Panc1 (cell line): ENCODE measurements around the gene FAT1.

Experiments used
- POLR2AphosphoS5 ChIP-seq: IDR thresholded peaks from 2 replicates; pipeline ENCODE4 v1.6.1; 2012; ENCODE audit warnings: mild to moderate bottlenecking, low read depth, low read length, moderate library complexity
- TCF7L2 ChIP-seq: IDR thresholded peaks from 2 replicates; pipeline ENCODE4 v1.6.1; 2011; ENCODE audit warnings: mild to moderate bottlenecking, low read depth, low read length, inconsistent platforms
- TF ChIP-seq, protein P1 (sequence below): fragments of 450-650 bp; IDR thresholded peaks from 2 replicates; pipeline ENCODE4 v1.5.1; 2017; ENCODE audit warnings: mild to moderate bottlenecking
- TF ChIP-seq, protein P2 (sequence below), 2 experiments: IDR thresholded peaks; 2 replicates each; pipeline ENCODE4 v1.6.1; 2011 to 2012; ENCODE audit warnings: low read depth in 2 of 2, control low read depth in 1 of 2, low read length in 1 of 2, mild to moderate bottlenecking in 1 of 2, moderate library complexity in 1 of 2; ENCODE audit not compliant: insufficient read depth in 1 of 2

DNA sequence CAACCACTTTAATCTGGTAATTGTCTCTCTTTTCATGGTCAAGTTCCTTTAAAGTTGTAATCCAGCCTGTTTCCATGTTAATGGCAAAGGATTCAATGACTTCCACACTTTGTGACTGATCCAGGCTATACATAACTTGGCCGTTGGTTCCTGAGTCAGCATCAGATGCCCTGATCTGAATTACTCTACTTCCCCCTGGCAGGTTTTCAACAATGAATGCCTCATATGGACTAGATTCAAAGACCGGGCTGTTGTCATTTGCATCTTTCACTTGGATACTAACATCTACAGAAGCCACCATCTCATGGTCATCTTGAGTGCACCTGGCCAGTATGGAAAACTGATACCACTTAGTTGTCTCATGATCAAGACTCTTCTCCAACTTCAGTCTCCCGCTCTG is 105.7 kb downstream of the FAT1 start:
- TF ChIP-seq, protein P1, sequence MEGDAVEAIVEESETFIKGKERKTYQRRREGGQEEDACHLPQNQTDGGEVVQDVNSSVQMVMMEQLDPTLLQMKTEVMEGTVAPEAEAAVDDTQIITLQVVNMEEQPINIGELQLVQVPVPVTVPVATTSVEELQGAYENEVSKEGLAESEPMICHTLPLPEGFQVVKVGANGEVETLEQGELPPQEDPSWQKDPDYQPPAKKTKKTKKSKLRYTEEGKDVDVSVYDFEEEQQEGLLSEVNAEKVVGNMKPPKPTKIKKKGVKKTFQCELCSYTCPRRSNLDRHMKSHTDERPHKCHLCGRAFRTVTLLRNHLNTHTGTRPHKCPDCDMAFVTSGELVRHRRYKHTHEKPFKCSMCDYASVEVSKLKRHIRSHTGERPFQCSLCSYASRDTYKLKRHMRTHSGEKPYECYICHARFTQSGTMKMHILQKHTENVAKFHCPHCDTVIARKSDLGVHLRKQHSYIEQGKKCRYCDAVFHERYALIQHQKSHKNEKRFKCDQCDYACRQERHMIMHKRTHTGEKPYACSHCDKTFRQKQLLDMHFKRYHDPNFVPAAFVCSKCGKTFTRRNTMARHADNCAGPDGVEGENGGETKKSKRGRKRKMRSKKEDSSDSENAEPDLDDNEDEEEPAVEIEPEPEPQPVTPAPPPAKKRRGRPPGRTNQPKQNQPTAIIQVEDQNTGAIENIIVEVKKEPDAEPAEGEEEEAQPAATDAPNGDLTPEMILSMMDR, result no peak
- TF ChIP-seq, protein P2, sequence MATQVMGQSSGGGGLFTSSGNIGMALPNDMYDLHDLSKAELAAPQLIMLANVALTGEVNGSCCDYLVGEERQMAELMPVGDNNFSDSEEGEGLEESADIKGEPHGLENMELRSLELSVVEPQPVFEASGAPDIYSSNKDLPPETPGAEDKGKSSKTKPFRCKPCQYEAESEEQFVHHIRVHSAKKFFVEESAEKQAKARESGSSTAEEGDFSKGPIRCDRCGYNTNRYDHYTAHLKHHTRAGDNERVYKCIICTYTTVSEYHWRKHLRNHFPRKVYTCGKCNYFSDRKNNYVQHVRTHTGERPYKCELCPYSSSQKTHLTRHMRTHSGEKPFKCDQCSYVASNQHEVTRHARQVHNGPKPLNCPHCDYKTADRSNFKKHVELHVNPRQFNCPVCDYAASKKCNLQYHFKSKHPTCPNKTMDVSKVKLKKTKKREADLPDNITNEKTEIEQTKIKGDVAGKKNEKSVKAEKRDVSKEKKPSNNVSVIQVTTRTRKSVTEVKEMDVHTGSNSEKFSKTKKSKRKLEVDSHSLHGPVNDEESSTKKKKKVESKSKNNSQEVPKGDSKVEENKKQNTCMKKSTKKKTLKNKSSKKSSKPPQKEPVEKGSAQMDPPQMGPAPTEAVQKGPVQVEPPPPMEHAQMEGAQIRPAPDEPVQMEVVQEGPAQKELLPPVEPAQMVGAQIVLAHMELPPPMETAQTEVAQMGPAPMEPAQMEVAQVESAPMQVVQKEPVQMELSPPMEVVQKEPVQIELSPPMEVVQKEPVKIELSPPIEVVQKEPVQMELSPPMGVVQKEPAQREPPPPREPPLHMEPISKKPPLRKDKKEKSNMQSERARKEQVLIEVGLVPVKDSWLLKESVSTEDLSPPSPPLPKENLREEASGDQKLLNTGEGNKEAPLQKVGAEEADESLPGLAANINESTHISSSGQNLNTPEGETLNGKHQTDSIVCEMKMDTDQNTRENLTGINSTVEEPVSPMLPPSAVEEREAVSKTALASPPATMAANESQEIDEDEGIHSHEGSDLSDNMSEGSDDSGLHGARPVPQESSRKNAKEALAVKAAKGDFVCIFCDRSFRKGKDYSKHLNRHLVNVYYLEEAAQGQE (IDR thresholded peaks at IDR 0.05; ENCODE audit: insufficient read depth in 1 of 2, low read depth in 2 of 2, low read length in 1 of 2), result no peak
- TF ChIP-seq POLR2AphosphoS5 (no peak), TCF7L2 (no peak)
